Gastrocnemius medialis (tissue), 4 donors: Measurements from ENCODE around the gene FGF2. TPM values are rescaled to one million over a fixed set of nuclear protein-coding genes. Genes with fewer than 3 reads are reported as not detected.

Experiments
- ATAC-seq, 2 donors: fragments of 150-250 bp; one replicate each; pipeline ENCODE4 v1.9.1; 2016
- DNase-seq, 2 donors: peaks; one replicate each; pipeline ENCODE4 v3.0.0-alpha.2; 2019
- H3K27ac ChIP-seq, 4 donors: fragments of 200-600 bp; sonication (generic); 1 replicate in 1 of 4; 2 replicates in 3 of 4; pipeline ENCODE4 v1.5.1; 2016 to 2018; ENCODE audit warnings: mild to moderate bottlenecking in 2 of 4, moderate library complexity in 1 of 4
- H3K27me3 ChIP-seq, 3 donors: fragments of 200-600 bp; sonication (generic) in 2 of 3; 1 replicate in 1 of 3; 2 replicates in 2 of 3; pipeline versions ENCODE4 v1.5.1 to v1.6.0; 2016 to 2019; ENCODE audit warnings: mild to moderate bottlenecking in 1 of 3, moderate library complexity in 1 of 3
- H3K36me3 ChIP-seq, 2 donors: fragments of 200-600 bp; sonication (generic) in 1 of 2; one replicate each; pipeline ENCODE4 v1.5.1; 2017 to 2018
- H3K4me1 ChIP-seq, 2 donors: fragments of 200-600 bp; sonication (generic) in 1 of 2; one replicate each; pipeline ENCODE4 v1.5.1; 2016 to 2017; ENCODE audit warnings: mild to moderate bottlenecking in 2 of 2
- H3K4me3 ChIP-seq, 4 donors: fragments of 200-600 bp; sonication (generic) in 3 of 4; 1 replicate in 1 of 4; 2 replicates in 3 of 4; pipeline ENCODE4 v1.5.1; 2016 to 2019; ENCODE audit warnings: mild to moderate bottlenecking in 2 of 4
- H3K9me3 ChIP-seq, 3 donors: fragments of 200-600 bp; sonication (generic) in 2 of 3; 1 replicate in 1 of 3; 2 replicates in 2 of 3; pipeline ENCODE4 v1.5.1; 2016 to 2019
- CTCF ChIP-seq, 5 experiments: fragments of 450-650 bp in 3 of 5; fragments of 200-600 bp in 2 of 5; sonication (generic) in 2 of 5; IDR thresholded peaks in 4 of 5; conservative IDR thresholded peaks in 1 of 5; 1 replicate in 4 of 5; 2 replicates in 1 of 5; pipeline ENCODE4 v1.5.1; 2016 to 2019; ENCODE audit warnings: antibody characterized with exemption in 5 of 5, mild to moderate bottlenecking in 3 of 5, moderate library complexity in 3 of 5
- POLR2A ChIP-seq, 2 donors: fragments of 450-650 bp; IDR thresholded peaks; one replicate each; pipeline ENCODE4 v1.6.1; 2017; ENCODE audit warnings: antibody characterized with exemption in 2 of 2, mild to moderate bottlenecking in 2 of 2, moderate library complexity in 2 of 2
- in situ Hi-C, 4 donors: fragments of 200-750 bp; cut with MboI; loops; one replicate each; pipeline versions ENCODE4 v1.15.0 to v1.8.0; 2017; ENCODE audit warnings: low sequenced_read_pairs in 4 of 4
- intact Hi-C: fragments of 100-400 bp; cut with DNase I; formaldehyde crosslinking; loops from one replicate; pipeline ENCODE4 v1.15.1; 2023; ENCODE audit warnings: low total_unique reads
- total RNA-seq, 4 donors: library from RNA; depleted of rRNA; stranded (reverse); fragments of >200 nt; gene quantifications; one replicate each; pipeline versions ENCODE4 v1.1.0 to v1.2.3, GENCODE V29; 2016

FGF2 gene
- total RNA-seq, 4 donors from 2014 or later: 1.5 to 3.5 (median 1.9) TPM

GRCh38 chr4:122873821-122874593 is 47.4 kb downstream of the FGF2 start:
- in situ Hi-C loops (no loop called here), intact Hi-C loops (no loop called here)
- H3K4me3 ChIP-seq: no peak overlapping the region
- TF ChIP-seq CTCF (IDR thresholded peaks at IDR 0.05 in 4 of 5, conservative IDR thresholded peaks at IDR 0.05 in 1 of 5): no peak
- TF ChIP-seq POLR2A (IDR thresholded peaks at IDR 0.05): no peak
- no peaks in the 10 kb centered on the region for H3K9me3 ChIP-seq
- no peak overlapping the region for H3K27ac ChIP-seq
- DNase-seq (no peak), ATAC-seq (no peak)
- H3K27me3 ChIP-seq: no peaks in the 10 kb centered on the region
- no peaks in the 10 kb centered on the region for H3K36me3 ChIP-seq
- no peaks in the 10 kb centered on the region for H3K4me1 ChIP-seq

GRCh38 chr4:122875949-122876348 is 49.3 kb downstream of the FGF2 start:
- ATAC-seq (no peak), DNase-seq (no peak)
- TF ChIP-seq POLR2A (IDR thresholded peaks at IDR 0.05) (no peak), CTCF (IDR thresholded peaks at IDR 0.05 in 4 of 5, conservative IDR thresholded peaks at IDR 0.05 in 1 of 5) (no peak)
- Histone ChIP-seq H3K27me3 (no peaks in the 10 kb centered on the region), H3K27ac (no peak overlapping the region), H3K4me3 (no peak overlapping the region), H3K9me3 (no peaks in the 10 kb centered on the region), H3K4me1 (no peaks in the 10 kb centered on the region), H3K36me3 (no peaks in the 10 kb centered on the region)
- in situ Hi-C loops: no loop called here
- intact Hi-C loops: no loop called here

GRCh38 chr4:122876456-122876855 is 49.8 kb downstream of the FGF2 start:
- intact Hi-C loops: no loop called here
- Histone ChIP-seq H3K4me1 (no peaks in the 10 kb centered on the region), H3K27me3 (no peaks in the 10 kb centered on the region), H3K4me3 (no peak overlapping the region), H3K27ac (no peak overlapping the region), H3K36me3 (no peaks in the 10 kb centered on the region), H3K9me3 (no peaks in the 10 kb centered on the region)
- TF ChIP-seq POLR2A (IDR thresholded peaks at IDR 0.05) (no peak), CTCF (IDR thresholded peaks at IDR 0.05 in 4 of 5, conservative IDR thresholded peaks at IDR 0.05 in 1 of 5) (no peak)
- ATAC-seq: no peak
- DNase-seq: no peak
- in situ Hi-C loops: no loop called here

- no peak for ATAC-seq
- Histone ChIP-seq H3K4me1 (no peaks in the 10 kb centered on the region), H3K9me3 (no peaks in the 10 kb centered on the region), H3K4me3 (no peak overlapping the region), H3K27me3 (no peaks in the 10 kb centered on the region), H3K36me3 (no peaks in the 10 kb centered on the region), H3K27ac (no peak overlapping the region)
- no peak for DNase-seq
- TF ChIP-seq CTCF (IDR thresholded peaks at IDR 0.05 in 4 of 5, conservative IDR thresholded peaks at IDR 0.05 in 1 of 5): no peak
- no peak for TF ChIP-seq POLR2A (IDR thresholded peaks at IDR 0.05)
- in situ Hi-C loops: no loop called here
- intact Hi-C loops: no loop called here
Observed at GRCh38 chr4:122879001-122879400, 52.4 kb downstream of the FGF2 start.
